ENCODE measurements around the gene ZNF804A.

DNA sequence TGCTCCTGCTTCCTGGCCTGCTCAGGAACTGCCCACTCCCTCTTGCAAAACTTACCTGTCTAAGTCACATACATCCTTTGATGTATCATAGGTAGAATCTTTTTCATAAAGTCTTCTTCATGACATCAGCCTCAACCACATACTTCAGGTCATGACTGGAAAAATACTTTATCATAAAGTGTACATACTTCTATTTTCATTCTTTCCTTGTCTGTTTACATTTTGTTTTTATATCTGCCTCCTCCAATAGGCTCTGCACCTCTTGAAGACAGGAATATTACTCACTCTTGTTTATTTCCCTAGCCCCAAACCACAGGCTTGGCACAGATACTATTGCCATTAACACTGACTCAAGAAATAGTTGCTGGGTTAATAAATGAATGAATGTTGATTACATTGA is 43.6 kb upstream of the ZNF804A start:
- TF ChIP-seq YY1 (IDR thresholded peaks at IDR 0.05; ENCODE audit: insufficient read depth, insufficient read length) (no peak), SUZ12 (IDR thresholded peaks at IDR 0.05; ENCODE audit: extremely low read depth, insufficient read depth, insufficient read length) (no peak)
